Measurements from ENCODE around the gene MED31. TPM values are rescaled to one million over a fixed set of nuclear protein-coding genes. Genes with fewer than 3 reads are reported as not detected.
A peak's percentile ranks its signal among the peaks of the same experiment; 100 is the strongest.
"Not testable (repeated sequence)": the region's sequence is repeated elsewhere in the genome, so short reads cannot be mapped to it uniquely, and the experiment has no call there.

MED31 gene
- 10 to 100 TPM; 14.3 to 16.9 TPM for total RNA-seq
- long read RNA-seq, donor 1, partial matches to known transcripts, result 1 of 6 reads
- long read RNA-seq, donor 1, other reads (novel, unspliced or antisense), result 0 of 6 reads
- long read RNA-seq, donor 2, partial matches to known transcripts, result 2 of 6 reads
- long read RNA-seq, donor 2, other reads (novel, unspliced or antisense), result 0 of 6 reads

DNA sequence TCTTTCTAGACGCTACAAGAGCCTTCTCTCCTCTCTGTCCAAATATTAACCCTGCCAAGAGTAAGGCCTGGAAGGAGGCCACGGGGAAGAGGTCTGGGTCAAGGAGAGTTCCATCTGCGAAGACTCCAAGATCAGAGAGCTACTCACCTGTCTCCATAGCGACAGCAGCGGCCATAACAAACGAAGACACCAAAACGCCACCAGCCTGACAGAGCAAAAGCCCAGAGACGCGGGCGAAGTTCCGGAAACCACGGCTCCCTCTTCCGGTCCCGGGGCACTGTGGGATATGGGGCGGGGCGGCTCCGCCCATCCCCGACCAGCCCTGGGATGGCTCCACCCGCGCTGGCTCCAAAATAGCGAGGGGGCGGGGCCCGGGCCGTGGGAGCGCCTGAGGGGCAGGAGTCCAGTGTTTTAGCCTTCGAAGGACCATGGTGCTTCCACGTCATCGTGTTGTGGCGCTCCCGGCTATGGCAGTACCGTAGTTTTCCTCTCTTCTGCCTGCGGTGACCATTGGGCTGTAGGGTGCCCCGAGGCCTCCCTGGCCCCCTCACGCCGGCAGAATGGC is at the start of gene MED31, which contains the start of gene C17orf100:
Gene MED31, minus strand, starts transcription at position 252 of the 565 bp plus-strand sequence. Its CDS starts 77 bp downstream, at position 175.
Gene C17orf100, plus strand, starts transcription at position 409 of the 565 bp plus-strand sequence. Its CDS starts 152 bp downstream, at position 561.
- intact Hi-C loops (cut with DNase I), result no loop called here
- DNase-seq (ENCODE audit: low spot score), result peak; percentile 98

DNA sequence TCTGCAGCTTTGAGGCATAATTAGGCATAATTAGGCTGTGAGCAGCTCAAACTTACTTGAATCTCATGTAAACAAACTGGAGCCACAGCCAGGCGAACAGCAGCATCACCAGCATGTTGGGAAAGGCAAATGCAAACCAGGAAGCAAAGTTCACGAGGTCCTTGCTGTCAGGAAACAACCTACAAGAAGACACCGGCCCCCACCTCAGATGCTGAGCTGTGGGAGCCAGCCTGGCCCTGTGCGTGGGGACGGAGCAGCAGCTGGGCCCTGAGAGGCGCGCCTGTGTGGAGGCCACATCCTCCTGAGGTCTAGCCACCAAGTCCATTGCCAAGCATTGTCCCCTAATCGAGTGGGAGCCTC is 49.5 kb upstream of the MED31 start:
- peak; percentile 32 for DNase-seq (ENCODE audit: low spot score)

DNA sequence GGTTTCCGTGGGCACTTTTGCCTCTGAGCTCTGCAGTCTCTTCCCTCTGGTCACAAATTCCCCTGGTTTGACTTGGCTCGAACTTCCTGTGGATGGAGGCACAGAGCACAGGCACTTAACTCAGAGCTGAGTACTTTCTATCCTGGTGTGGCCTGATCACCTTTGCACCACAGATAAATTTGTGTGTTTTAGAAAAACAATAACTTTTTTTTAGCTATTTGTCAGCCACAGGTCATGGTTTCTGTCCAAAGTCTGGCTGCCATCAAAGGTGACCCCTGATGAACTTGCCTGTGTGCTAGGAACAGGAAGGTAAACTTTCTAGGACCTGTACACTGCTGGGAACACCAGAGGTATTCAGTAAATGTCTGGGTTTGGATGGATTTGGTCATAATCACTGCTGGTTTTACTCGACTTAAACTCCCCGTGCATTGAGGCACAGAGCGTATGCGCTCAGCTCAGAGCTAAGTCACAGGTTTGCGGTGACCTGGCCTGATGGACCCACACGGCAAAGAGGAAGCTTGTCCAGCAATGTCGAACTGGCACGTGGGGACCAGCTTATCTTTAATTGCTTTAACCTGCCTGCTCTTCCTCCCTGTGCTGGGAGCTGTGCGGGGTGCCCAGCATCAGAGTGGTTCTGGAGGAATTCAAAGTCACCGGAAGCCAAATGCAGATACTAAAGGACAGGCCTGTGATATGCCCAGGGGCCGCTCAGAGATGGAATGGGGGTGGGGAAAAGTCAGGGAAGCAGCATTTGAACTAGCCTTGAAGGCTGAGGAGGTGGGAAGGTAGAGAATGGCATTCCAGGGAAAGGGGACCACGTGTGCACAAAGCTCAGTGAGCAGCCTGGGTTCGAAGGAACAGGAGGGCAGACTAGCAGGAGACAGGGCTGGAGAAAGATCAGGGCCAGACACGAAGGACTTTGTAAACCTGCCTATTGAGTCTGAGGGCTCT is 48.9 kb upstream of the MED31 start:
- DNase-seq (ENCODE audit: low spot score), result no peak
- intact Hi-C loops (cut with DNase I), result loop anchor here in 1 of 2 donors (10.0 kb wide), 1 partner anchor 65 kb away; no protein-coding TSS in a partner anchor

More for the DNA sequence above, 49.5 kb upstream of the MED31 start:
- intact Hi-C loops (cut with DNase I), result loop anchor here in 1 of 2 donors (10.0 kb wide), 1 partner anchor 64 kb away; no protein-coding TSS in a partner anchor

DNA sequence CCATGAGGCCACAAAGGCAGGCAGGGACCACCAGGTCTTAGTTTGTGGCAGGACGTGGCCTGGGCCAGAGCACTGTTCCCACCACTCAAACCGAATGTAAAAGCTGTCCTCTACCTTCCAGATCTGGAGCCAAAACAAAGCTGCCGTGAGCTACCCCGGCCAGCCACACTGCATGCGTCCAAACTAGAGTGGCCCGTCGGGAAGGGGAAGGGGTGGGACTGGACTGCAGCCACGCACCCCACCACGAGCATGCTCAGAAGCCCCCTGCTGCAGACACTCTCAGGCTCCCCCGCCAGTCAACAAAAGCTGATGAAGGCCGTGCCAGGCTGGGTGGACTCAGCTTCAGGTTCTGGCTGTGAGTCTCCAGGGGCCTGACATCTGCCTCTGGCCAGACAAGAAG is 46.6 kb upstream of the MED31 start:
- DNase-seq (ENCODE audit: low spot score), result no peak
- intact Hi-C loops (cut with DNase I), result no loop called here

DNA sequence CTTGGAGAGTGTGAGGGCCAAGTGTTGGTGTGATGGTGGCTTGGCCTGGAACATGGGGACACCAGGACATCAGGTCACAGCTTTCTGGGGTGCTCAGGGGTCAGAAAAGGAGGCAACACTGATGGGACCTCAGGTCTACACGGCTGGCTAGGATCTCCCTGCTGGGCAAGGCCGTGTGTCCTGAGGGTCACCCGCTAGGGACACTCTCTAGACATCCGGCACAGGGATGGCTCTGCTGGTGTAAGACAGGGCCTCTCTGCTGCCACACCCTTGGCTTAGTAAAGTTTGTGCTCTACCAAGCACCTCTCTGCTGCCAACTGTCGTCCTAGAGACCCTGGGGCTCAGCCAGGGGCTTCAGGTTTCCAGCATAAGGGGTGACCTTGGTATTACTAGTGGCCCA is 45.5 kb upstream of the MED31 start:
- intact Hi-C loops (cut with DNase I), result no loop called here
- no peak for DNase-seq (ENCODE audit: low spot score)

DNA sequence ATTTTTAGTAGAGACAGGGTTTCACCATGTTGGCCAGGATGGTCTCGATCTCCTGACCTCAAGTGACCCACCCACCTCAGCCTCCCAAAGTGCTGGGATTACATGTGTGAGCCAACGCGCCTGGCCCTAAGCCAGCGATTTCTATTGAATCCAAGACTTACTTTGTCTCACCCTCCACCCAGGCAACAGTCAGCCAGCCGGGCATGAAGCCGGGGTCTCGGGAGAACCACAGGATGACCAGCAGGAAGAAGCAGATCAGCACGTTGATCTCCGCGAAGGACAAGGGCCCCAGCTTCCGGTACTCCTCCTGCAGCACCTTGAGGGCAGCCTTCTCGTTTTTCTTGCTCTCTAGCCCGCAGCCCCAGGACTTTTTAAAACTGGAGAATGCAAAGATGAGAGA is 44.2 kb upstream of the MED31 start:
- no peak for DNase-seq (ENCODE audit: low spot score)

DNA sequence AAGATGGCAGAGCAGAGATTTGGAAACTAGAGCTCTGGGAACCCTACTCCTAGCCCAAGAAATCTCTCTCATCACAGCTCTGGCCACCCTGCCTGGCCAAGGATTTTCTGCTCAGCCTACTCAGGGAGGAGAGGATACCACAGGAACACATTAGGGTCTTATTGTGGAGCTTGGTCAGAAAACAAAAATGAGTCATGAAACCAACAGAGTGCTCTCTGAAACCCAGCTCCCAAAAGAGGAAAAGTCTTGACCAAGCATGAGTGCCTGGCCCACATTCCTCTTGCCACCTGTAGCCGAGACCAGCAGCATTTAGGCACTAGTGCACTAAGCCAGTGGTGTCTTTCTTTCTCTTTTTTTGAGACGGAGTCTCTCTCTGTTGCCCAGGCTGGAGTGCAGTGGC is 43.6 kb upstream of the MED31 start:
- intact Hi-C loops (cut with DNase I), result no loop called here
- no peak for DNase-seq (ENCODE audit: low spot score)

More for the DNA sequence above, 44.2 kb upstream of the MED31 start:
- intact Hi-C loops (cut with DNase I), result no loop called here

DNA sequence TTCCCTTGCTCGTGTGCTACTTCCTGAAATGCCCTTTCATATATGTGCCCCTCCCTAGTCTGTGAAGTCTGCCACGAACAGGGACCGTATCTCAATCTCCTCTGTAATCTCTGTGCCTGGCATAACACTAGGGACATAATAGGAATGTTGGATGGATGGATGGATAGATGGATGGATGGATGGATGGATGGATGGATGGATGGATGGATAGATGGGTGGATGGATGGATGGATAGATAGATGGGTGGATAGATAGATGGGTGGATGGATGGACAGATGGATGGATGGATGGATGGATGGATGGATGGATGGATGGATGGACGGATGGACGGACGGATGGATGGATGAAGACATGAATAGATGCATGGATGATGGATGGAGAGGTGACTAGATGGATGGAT is 40.6 kb upstream of the MED31 start:
- intact Hi-C loops (cut with DNase I); DNase-seq (ENCODE audit: low spot score): not testable (repeated sequence)

DNA sequence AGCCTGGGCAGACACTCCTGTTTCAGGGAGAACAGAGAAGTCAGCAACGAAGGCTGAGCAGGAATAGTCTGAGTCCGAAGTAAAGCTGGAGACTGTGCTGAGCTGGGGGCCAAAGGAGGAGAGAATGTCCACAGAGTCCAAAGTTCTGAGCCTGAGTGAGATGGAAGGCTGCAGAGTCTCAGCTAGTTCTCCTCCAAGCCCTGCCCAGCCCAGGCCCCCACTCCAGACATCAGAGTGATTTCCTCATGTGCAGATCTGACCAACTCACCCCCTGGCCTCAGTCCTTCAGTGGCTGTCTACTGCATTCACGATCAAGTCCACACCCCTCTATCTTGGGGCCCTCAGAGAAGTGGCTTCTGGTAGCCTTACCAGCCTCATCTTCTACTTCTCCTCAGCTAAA is 40.1 kb upstream of the MED31 start:
- intact Hi-C loops (cut with DNase I), result no loop called here
- no peak for DNase-seq (ENCODE audit: low spot score)

DNA sequence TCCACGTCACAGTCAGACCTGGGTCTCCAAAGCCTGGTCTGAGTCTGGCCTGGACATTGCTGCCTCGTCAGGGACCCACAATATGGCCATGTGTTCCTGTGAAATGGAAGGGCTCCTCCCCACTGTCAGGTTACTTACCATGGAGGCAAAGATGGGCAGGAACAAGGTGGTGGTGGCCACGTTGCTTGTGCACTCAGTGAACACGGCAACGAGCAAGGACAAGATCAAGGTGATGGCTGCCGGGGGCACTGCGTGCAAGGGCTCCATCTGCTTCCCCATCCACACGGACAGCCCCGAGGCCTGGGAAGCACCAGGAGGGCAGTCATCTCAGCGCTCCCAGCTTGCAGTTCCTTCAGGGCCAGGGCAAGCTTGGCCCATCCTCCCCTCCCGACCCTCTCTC is 39.2 kb upstream of the MED31 start:
- DNase-seq (ENCODE audit: low spot score), result no peak
- intact Hi-C loops (cut with DNase I), result no loop called here

DNA sequence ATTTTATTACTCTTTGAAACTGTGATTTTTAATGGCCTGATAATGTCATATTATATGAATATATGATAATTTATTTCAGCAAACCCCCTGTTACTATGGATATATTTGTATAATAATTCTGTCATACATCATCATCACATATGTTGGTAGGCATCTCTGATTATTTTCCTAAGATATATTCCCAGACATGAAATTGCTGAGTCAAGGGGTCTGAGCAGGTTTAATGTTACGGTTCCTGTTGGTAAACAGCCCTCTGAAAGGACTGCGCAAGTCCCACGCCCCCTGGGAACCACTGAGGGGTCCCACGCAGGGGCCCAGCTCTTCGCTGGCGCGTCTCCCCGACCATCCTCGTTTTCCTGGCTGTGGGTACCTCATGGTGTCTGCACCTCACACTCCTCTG is 37.5 kb upstream of the MED31 start:
- intact Hi-C loops (cut with DNase I), result no loop called here

DNA sequence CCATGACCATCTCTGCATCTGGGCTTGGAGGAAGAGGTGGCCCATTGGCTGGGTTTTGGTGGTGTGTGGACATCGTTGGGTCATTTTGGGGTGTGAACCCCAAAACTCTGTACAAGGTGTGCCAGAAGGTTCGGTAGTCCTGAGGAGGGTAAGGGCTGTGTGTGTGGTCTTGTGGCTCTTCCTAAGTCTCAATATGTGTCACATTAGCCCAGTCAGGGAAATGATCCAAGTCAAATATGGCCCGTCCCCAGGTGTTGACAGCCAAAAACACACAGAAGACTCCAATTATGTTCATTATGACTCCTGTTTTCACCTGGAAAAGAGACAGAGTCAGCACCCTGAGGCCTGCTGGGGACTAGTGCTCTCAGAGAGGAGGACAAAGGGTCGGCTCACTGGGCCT is 34.6 kb upstream of the MED31 start:
- no peak for DNase-seq (ENCODE audit: low spot score)
- intact Hi-C loops (cut with DNase I), result no loop called here

More for the DNA sequence above, 37.5 kb upstream of the MED31 start:
- DNase-seq (ENCODE audit: low spot score), result no peak

DNA sequence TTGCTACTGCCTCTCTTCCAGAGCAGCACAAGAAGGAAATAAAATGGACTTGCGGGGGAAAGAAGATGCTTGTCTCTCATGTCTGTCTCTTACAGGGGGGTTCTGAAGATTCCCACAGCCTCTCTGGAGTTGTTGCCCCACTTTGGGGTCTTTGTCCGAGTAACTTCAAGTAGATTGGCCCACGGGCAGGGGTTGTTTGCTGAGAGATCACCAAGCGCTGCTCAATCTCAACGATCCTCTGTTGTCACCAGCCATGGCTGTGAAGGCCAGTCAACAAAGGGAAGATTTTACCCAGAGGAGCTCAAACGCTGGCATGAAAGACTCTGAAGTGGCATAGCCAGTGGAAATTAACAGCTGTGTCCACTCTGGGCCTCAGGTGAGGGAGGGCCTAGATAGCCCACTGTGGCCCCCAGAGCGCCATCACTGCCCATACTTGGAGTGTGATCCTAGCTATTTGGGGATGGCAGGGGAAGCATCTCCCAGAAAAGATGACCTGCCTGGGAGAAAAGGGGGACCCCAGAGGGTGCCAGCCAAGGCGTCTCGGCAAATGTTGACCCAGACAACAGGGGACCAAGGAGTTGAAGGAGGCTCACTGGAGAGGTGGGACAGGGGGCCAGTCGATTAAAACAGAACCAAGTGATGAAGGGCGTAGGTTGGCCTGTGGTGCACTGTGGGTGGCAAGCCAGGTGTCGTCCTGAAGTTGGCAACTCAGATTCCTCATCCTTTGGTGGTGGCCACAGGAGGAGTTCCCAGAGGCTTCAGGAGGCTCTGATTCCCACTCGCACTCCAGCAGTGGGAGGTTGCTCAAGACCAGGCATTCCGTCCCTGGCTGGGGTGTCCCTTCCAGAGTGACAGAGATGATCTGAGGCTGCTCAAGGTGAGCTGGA is 33.7 kb upstream of the MED31 start:
- DNase-seq (ENCODE audit: low spot score), result no peak
- intact Hi-C loops (cut with DNase I), result no loop called here

DNA sequence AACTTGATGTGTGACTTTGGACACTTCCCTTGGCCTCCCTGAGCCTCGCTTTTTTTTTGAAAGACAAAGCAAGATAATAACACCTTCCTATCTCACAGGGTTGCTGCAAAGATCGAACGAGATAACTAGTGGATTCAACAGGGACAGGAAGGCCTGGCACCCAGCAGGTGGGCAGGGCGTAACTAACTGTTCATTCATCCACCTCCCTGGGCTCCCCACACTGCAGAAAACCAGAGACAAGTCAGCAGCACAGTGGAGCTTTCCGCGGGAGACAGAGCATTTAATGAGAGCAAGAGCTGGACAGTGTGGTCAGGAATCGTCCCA is 33.0 kb upstream of the MED31 start:
- DNase-seq (ENCODE audit: low spot score), result no peak
- intact Hi-C loops (cut with DNase I), result no loop called here

DNA sequence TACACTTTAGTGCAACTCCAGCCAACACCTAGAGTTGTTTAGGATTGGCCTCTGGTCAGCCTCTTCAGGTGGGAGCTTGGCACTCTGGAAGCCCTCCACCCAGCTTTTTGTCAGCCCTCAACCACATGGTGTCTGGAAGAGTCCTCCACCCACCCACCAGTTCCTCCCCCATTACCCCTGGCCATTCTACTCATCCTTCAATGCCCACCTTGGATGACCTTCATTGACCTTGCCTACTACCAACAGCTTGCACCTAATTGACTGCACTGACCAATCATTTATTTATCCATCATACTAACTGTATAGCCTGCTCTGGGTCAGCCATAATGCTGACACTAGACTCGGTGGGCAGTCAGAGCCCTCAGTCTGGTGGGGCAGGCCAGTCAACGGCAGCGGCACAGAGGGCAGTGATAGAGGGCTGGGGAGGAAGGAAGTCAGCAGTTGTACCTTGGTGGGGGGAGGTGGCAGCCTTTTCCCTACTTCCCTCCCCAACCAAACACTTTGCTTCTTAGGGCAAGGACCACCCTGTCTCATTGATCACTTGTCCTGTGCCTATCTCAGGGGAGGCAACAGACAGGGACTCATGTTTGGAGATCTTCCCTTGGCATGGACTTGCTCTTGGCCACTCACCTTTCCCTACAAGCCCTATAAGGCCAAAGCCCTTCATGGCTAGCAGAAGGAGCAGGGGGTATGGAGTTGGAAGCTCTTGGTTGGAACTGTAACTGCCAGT is 32.5 kb upstream of the MED31 start:
- DNase-seq (ENCODE audit: low spot score), result no peak
- intact Hi-C loops (cut with DNase I), result no loop called here

DNA sequence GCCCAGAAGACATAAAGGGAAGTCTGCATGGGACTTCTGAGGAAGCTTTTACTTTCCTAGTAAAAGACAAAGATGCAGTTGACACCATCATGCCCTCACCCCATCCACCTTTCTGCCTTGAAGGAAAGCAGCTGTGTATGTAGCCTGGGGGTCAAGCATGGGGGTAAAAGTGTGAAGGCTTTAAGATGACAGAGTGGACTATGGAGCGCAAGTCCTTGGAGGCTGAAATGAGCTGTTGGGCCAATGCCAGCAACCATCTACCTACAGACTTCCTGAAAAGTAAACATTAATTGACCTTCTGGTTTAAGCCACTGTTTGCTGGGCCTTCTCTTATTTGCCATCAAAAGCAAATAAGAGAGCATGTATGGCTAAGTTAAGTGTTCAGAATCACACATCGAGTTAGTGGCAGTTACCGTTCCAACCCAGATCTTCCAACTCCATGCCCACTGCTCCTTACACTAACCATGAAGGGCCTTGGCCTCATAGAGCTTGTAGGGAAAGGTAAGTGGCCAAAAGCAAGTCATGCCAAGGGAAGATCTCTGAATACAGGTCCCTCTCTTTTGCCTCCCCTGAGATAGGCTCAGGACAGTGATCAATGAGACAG is 31.8 kb upstream of the MED31 start:
- intact Hi-C loops (cut with DNase I), result no loop called here
- no peak for DNase-seq (ENCODE audit: low spot score)

DNA sequence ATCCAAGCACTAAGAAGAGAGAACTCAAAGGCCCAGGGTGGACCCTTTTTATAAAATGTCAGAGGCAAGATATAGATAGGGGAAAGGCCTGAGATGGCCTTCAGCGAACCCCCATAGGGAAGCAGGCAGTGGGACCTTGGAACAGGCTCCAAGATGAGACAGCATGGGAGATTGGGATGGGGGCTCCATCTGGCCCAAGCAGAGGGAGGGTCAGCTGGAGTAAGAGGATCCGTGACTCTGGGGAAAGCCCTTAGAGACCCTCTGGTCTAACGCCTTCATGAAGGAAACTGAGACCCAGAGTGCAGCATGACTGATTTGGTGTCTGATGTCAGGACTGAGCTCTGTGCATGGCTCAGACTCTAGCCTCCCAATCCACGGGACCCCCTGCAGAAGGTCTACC is 30.9 kb upstream of the MED31 start:
- intact Hi-C loops (cut with DNase I), result no loop called here
- DNase-seq (ENCODE audit: low spot score), result no peak

DNA sequence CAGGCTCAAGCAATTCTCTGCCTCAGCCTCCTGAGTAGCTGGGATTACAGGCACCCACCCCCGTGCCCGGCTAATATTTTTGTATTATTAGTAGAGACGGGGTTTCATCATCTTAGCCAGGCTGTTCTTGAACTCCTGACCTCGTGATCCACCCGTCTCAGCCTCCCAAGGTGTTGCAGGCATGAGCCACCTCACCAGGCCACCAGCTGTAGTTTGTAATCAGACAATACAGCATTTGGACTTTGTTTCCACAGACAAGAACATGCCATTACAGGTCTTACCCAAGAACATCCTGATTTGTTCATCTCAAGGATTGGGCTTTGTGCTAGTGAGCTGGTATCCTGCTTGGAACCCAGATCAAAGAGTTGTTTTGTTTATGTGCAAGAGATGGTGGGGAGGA is 30.3 kb upstream of the MED31 start:
- intact Hi-C loops (cut with DNase I), result no loop called here

More for the DNA sequence above, 30.3 kb upstream of the MED31 start:
- no peak for DNase-seq (ENCODE audit: low spot score)

All from posterior vena cava (tissue), 2 donors.